ENCODE results near the gene ABCA13.

Gene ABCA13

GRCh38 chr7:48665353-48666135 lies 494.3 kb downstream of the ABCA13 start:
- H3K27me3 Mint-ChIP-seq: no peaks in the 10 kb centered on the region
- no peak for ATAC-seq (replicated peaks)
- no peak overlapping the region for H3K4me3 Mint-ChIP-seq

GRCh38 chr7:48667407-48667806 lies 496.1 kb downstream of the ABCA13 start:
- peaks cover 0 to 2% of the 10 kb centered on the region in 2 donors for H3K9me3 Mint-ChIP-seq
- no peaks in the 10 kb centered on the region for H3K4me1 Mint-ChIP-seq
- DNase-seq: no peak
- H3K27ac Mint-ChIP-seq: no peak overlapping the region
- H3K27me3 Mint-ChIP-seq: no peaks in the 10 kb centered on the region
- no peaks in the 10 kb centered on the region for H3K36me3 Mint-ChIP-seq
- no peak for ATAC-seq (replicated peaks)
- H3K4me3 Mint-ChIP-seq: no peak overlapping the region

More at GRCh38 chr7:48665353-48666135, 494.3 kb downstream of the ABCA13 start:
- no peak overlapping the region for H3K27ac Mint-ChIP-seq
- peaks cover 0 to 4% of the 10 kb centered on the region in 2 donors for H3K9me3 Mint-ChIP-seq
- no peaks in the 10 kb centered on the region for H3K36me3 Mint-ChIP-seq
- no peak for DNase-seq
- H3K4me1 Mint-ChIP-seq: no peaks in the 10 kb centered on the region

- no peak overlapping the region for H3K4me3 Mint-ChIP-seq
- H3K27me3 Mint-ChIP-seq: no peaks in the 10 kb centered on the region
- DNase-seq (no peak), ATAC-seq (replicated peaks) (no peak)
- peaks cover 16 to 20% of the 10 kb centered on the region in 2 donors for H3K9me3 Mint-ChIP-seq
- no peaks in the 10 kb centered on the region for H3K4me1 Mint-ChIP-seq
- no peak overlapping the region for H3K27ac Mint-ChIP-seq
- no peaks in the 10 kb centered on the region for H3K36me3 Mint-ChIP-seq
These were observed 500.4 kb downstream of the ABCA13 start for GRCh38 chr7:48671656-48672055.

- no peaks in the 10 kb centered on the region for H3K4me1 Mint-ChIP-seq
- no peak overlapping the region for H3K4me3 Mint-ChIP-seq
- peaks cover 1 to 8% of the 10 kb centered on the region in 2 donors for H3K9me3 Mint-ChIP-seq
- H3K27ac Mint-ChIP-seq: no peak overlapping the region
- no peaks in the 10 kb centered on the region for H3K27me3 Mint-ChIP-seq
- DNase-seq (no peak), ATAC-seq (replicated peaks) (no peak)
- H3K36me3 Mint-ChIP-seq: no peaks in the 10 kb centered on the region
These were observed 509.7 kb downstream of the ABCA13 start for GRCh38 chr7:48681006-48681405.

GRCh38 chr7:48691788-48692187 lies 520.5 kb downstream of the ABCA13 start:
- no peaks in the 10 kb centered on the region for H3K4me1 Mint-ChIP-seq
- no peak for ATAC-seq (replicated peaks)
- H3K36me3 Mint-ChIP-seq: no peaks in the 10 kb centered on the region
- H3K27ac Mint-ChIP-seq: no peak overlapping the region
- H3K4me3 Mint-ChIP-seq: no peak overlapping the region
- H3K9me3 Mint-ChIP-seq: peaks cover 4 to 6% of the 10 kb centered on the region in 2 donors
- no peaks in the 10 kb centered on the region for H3K27me3 Mint-ChIP-seq
- DNase-seq: no peak
